ENCODE results near the gene ELMO1.

GRCh38 chr7:37421861-37422500 lies 26.7 kb downstream of the ELMO1 start:
- TF ChIP-seq CTCF (IDR thresholded peaks at IDR 0.05; ENCODE audit: low read depth, low read length, poor library complexity, severe bottlenecking) (no peak), EZH2phosphoT487 (IDR thresholded peaks at IDR 0.05; ENCODE audit: borderline replicate concordance, low read length) (no peak)
